Gastrocnemius medialis (tissue), 4 donors: ENCODE measurements around the gene HGS. TPM values are rescaled to one million over a fixed set of nuclear protein-coding genes. Genes with fewer than 3 reads are reported as not detected.

Experiments
- ATAC-seq, 2 donors: fragments of 150-250 bp; one replicate each; pipeline ENCODE4 v1.9.1; 2016
- DNase-seq, 2 donors: peaks; one replicate each; pipeline ENCODE4 v3.0.0-alpha.2; 2019
- H3K27ac ChIP-seq, 4 donors: fragments of 200-600 bp; sonication (generic); 1 replicate in 1 of 4; 2 replicates in 3 of 4; pipeline ENCODE4 v1.5.1; 2016 to 2018; ENCODE audit warnings: mild to moderate bottlenecking in 2 of 4, moderate library complexity in 1 of 4
- H3K27me3 ChIP-seq, 3 donors: fragments of 200-600 bp; sonication (generic) in 2 of 3; 1 replicate in 1 of 3; 2 replicates in 2 of 3; pipeline versions ENCODE4 v1.5.1 to v1.6.0; 2016 to 2019; ENCODE audit warnings: mild to moderate bottlenecking in 1 of 3, moderate library complexity in 1 of 3
- H3K36me3 ChIP-seq, 2 donors: fragments of 200-600 bp; sonication (generic) in 1 of 2; one replicate each; pipeline ENCODE4 v1.5.1; 2017 to 2018
- H3K4me1 ChIP-seq, 2 donors: fragments of 200-600 bp; sonication (generic) in 1 of 2; one replicate each; pipeline ENCODE4 v1.5.1; 2016 to 2017; ENCODE audit warnings: mild to moderate bottlenecking in 2 of 2
- H3K4me3 ChIP-seq, 4 donors: fragments of 200-600 bp; sonication (generic) in 3 of 4; 1 replicate in 1 of 4; 2 replicates in 3 of 4; pipeline ENCODE4 v1.5.1; 2016 to 2019; ENCODE audit warnings: mild to moderate bottlenecking in 2 of 4
- H3K9me3 ChIP-seq, 3 donors: fragments of 200-600 bp; sonication (generic) in 2 of 3; 1 replicate in 1 of 3; 2 replicates in 2 of 3; pipeline ENCODE4 v1.5.1; 2016 to 2019
- POLR2A ChIP-seq, 2 donors: fragments of 450-650 bp; IDR thresholded peaks; one replicate each; pipeline ENCODE4 v1.6.1; 2017; ENCODE audit warnings: antibody characterized with exemption in 2 of 2, mild to moderate bottlenecking in 2 of 2, moderate library complexity in 2 of 2
- in situ Hi-C, 4 donors: fragments of 200-750 bp; cut with MboI; loops; one replicate each; pipeline versions ENCODE4 v1.15.0 to v1.8.0; 2017; ENCODE audit warnings: low sequenced_read_pairs in 4 of 4
- intact Hi-C: fragments of 100-400 bp; cut with DNase I; formaldehyde crosslinking; loops from one replicate; pipeline ENCODE4 v1.15.1; 2023; ENCODE audit warnings: low total_unique reads
- total RNA-seq, 4 donors: library from RNA; depleted of rRNA; stranded (reverse); fragments of >200 nt; gene quantifications; one replicate each; pipeline versions ENCODE4 v1.1.0 to v1.2.3, GENCODE V29; 2016
- TF ChIP-seq, protein P1 (sequence below), 5 experiments: fragments of 450-650 bp in 3 of 5; fragments of 200-600 bp in 2 of 5; sonication (generic) in 2 of 5; IDR thresholded peaks in 4 of 5; conservative IDR thresholded peaks in 1 of 5; 1 replicate in 4 of 5; 2 replicates in 1 of 5; pipeline ENCODE4 v1.5.1; 2016 to 2019; ENCODE audit warnings: antibody characterized with exemption in 5 of 5, mild to moderate bottlenecking in 3 of 5, moderate library complexity in 3 of 5

HGS gene
- total RNA-seq, 4 donors from 2014 or later = 62.1 to 150 (median 113) TPM

GRCh38 chr17:81644976-81645952 lies 38.5 kb upstream of the HGS start:
- ATAC-seq (no peak), DNase-seq (no peak)
- no peak overlapping the region for H3K4me3 ChIP-seq
- H3K4me1 ChIP-seq = no peaks in the 10 kb centered on the region
- peaks cover 19 to 28% (median 27%) of the 10 kb centered on the region in 3 donors for H3K27me3 ChIP-seq
- no peaks in the 10 kb centered on the region for H3K9me3 ChIP-seq
- in situ Hi-C loops (no loop called here), intact Hi-C loops (no loop called here)
- no peaks in the 10 kb centered on the region for H3K36me3 ChIP-seq
- TF ChIP-seq POLR2A (IDR thresholded peaks at IDR 0.05) = no peak
- TF ChIP-seq, protein P1, sequence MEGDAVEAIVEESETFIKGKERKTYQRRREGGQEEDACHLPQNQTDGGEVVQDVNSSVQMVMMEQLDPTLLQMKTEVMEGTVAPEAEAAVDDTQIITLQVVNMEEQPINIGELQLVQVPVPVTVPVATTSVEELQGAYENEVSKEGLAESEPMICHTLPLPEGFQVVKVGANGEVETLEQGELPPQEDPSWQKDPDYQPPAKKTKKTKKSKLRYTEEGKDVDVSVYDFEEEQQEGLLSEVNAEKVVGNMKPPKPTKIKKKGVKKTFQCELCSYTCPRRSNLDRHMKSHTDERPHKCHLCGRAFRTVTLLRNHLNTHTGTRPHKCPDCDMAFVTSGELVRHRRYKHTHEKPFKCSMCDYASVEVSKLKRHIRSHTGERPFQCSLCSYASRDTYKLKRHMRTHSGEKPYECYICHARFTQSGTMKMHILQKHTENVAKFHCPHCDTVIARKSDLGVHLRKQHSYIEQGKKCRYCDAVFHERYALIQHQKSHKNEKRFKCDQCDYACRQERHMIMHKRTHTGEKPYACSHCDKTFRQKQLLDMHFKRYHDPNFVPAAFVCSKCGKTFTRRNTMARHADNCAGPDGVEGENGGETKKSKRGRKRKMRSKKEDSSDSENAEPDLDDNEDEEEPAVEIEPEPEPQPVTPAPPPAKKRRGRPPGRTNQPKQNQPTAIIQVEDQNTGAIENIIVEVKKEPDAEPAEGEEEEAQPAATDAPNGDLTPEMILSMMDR (IDR thresholded peaks at IDR 0.05 in 4 of 5, conservative IDR thresholded peaks at IDR 0.05 in 1 of 5) = no peak
- H3K27ac ChIP-seq = no peak overlapping the region

GRCh38 chr17:81646869-81647600 lies 36.8 kb upstream of the HGS start:
- no peaks in the 10 kb centered on the region for H3K36me3 ChIP-seq
- intact Hi-C loops (no loop called here), in situ Hi-C loops (no loop called here)
- no peaks in the 10 kb centered on the region for H3K9me3 ChIP-seq
- H3K27ac ChIP-seq = no peak overlapping the region
- peaks cover 31 to 34% (median 32%) of the 10 kb centered on the region in 3 donors for H3K27me3 ChIP-seq
- H3K4me1 ChIP-seq = no peaks in the 10 kb centered on the region
- no peak overlapping the region for H3K4me3 ChIP-seq
- no peak for ATAC-seq
- TF ChIP-seq, protein P1 (IDR thresholded peaks at IDR 0.05 in 4 of 5, conservative IDR thresholded peaks at IDR 0.05 in 1 of 5) = no peak
- no peak for TF ChIP-seq POLR2A (IDR thresholded peaks at IDR 0.05)
- no peak for DNase-seq

DNA sequence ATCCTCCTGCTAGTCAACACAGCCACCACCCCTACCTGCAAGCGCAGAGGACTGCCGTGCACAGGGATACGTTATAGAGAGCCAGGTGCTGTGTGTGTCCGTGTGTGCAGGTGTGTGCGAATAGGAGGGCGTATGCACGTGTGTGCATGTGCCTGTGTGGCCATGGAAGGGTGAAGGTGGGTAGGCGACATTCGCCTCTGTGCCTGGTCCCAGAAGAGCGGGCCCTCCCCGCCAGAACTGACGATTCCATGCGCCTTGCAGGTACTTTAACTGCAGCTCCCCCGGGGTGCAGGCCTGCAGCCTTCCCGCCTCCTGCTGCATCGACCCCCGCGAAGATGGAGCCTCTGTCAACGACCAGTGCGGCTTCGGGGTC lies 36.2 kb upstream of the HGS start:
- H3K4me3 ChIP-seq = no peak overlapping the region
- TF ChIP-seq, protein P1 (IDR thresholded peaks at IDR 0.05 in 4 of 5, conservative IDR thresholded peaks at IDR 0.05 in 1 of 5) = no peak
- TF ChIP-seq POLR2A (IDR thresholded peaks at IDR 0.05) = no peak
- H3K36me3 ChIP-seq = no peaks in the 10 kb centered on the region
- ATAC-seq (no peak), DNase-seq (no peak)
- peaks cover 31 to 34% (median 32%) of the 10 kb centered on the region in 3 donors for H3K27me3 ChIP-seq
- in situ Hi-C loops (no loop called here), intact Hi-C loops (no loop called here)
- H3K9me3 ChIP-seq = no peaks in the 10 kb centered on the region
- H3K27ac ChIP-seq = no peak overlapping the region
- H3K4me1 ChIP-seq = no peaks in the 10 kb centered on the region

- H3K36me3 ChIP-seq = no peaks in the 10 kb centered on the region
- ATAC-seq = no peak
- H3K27ac ChIP-seq = no peak overlapping the region
- DNase-seq = no peak
- in situ Hi-C loops = no loop called here
- no peaks in the 10 kb centered on the region for H3K4me1 ChIP-seq
- peaks cover 31 to 35% (median 32%) of the 10 kb centered on the region in 3 donors for H3K27me3 ChIP-seq
- intact Hi-C loops = no loop called here
- no peak overlapping the region for H3K4me3 ChIP-seq
- no peaks in the 10 kb centered on the region for H3K9me3 ChIP-seq
- TF ChIP-seq, protein P1 (IDR thresholded peaks at IDR 0.05 in 4 of 5, conservative IDR thresholded peaks at IDR 0.05 in 1 of 5) = no peak
- TF ChIP-seq POLR2A (IDR thresholded peaks at IDR 0.05) = no peak
These were observed 35.7 kb upstream of the HGS start for GRCh38 chr17:81648013-81648706.
